ENCODE data around the gene FIGN. TPM values are rescaled to one million over a fixed set of nuclear protein-coding genes. Genes with fewer than 3 reads are reported as not detected.

FIGN gene
- total and polyA plus RNA-seq, 2 experiments from 2014 or later = 1.4 to 4.5 TPM

- H3K36me3 ChIP-seq (replicated peaks; ENCODE audit: insufficient read depth, low read depth) = no peaks in the 10 kb centered on the region
Observed at GRCh38 chr2:163664610-163665009, 71.2 kb downstream of the FIGN start.

DNA sequence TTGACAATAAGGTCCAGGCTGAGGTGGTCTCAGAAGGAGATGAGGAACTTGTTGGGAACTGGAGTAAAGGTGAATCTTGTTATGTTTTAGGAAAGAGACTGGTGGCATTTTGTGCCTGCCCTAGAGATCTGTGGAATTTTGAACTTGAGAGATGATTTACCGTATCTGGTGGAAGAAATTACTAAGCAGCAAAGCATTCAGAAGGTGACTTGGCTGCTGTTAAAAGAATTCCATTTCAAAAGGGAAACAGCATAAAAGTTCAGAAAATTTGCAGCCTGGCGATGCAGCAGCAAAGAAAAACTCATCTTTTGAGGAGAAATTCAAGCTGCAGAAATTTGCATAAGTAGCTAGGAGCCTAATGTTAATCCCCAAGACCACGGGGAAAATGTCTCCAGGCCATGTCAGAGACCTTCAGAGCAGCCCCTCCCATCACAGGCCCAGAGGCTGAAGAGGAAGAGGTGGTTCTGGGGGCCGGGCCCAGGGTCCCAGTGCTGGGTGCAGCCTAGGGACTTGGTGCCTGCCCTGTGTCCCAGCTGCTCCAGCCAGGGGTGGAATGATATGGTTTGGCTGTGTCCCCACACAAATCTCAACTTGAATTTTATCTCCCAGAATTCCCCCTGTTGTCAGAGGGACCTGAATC, 73.5 kb downstream of the FIGN start:
- Histone ChIP-seq H2AFZ (no peak overlapping the region), H3K27me3 (no peaks in the 10 kb centered on the region), H3K9me2 (replicated peaks; ENCODE audit: insufficient read depth) (no peaks in the 10 kb centered on the region), H4K20me1 (ENCODE audit: insufficient read depth, poor library complexity, severe bottlenecking) (no peaks in the 10 kb centered on the region), H3K36me3 (replicated peaks; ENCODE audit: insufficient read depth, low read depth) (no peaks in the 10 kb centered on the region), H3K79me2 (no peaks in the 10 kb centered on the region), H3K4me2 (no peak overlapping the region), H3K9me3 (ENCODE audit: low read depth) (no peaks in the 10 kb centered on the region), H3K4me1 (ENCODE audit: insufficient read depth) (peaks cover under 1% of the 10 kb centered on the region), H3K27ac (no peak overlapping the region), H3K4me3 (no peak overlapping the region)
- WGBS (ENCODE audit: low lambda C conversion rate, missing lambda C conversion rate) = 65% methylated on average over 4 of the region's 4 CpGs
- TF ChIP-seq CTCF (IDR thresholded peaks at IDR 0.05; ENCODE audit: poor library complexity) (no peak), EZH2 (IDR thresholded peaks at IDR 0.05; ENCODE audit: borderline replicate concordance) (no peak), EZH2phosphoT487 (IDR thresholded peaks at IDR 0.05; ENCODE audit: low read depth, severe bottlenecking, unreplicated experiment) (no peak)
- DNase-seq (ENCODE audit: low spot score) = no peak

More at GRCh38 chr2:163664610-163665009, 71.2 kb downstream of the FIGN start:
- Histone ChIP-seq H3K4me1 (ENCODE audit: insufficient read depth) (peaks cover 4% of the 10 kb centered on the region), H3K4me3 (no peak overlapping the region), H3K27ac (no peak overlapping the region), H3K9me3 (ENCODE audit: low read depth) (no peaks in the 10 kb centered on the region), H2AFZ (no peak overlapping the region), H3K27me3 (no peaks in the 10 kb centered on the region), H3K9me2 (replicated peaks; ENCODE audit: insufficient read depth) (no peaks in the 10 kb centered on the region), H3K4me2 (no peak overlapping the region), H4K20me1 (ENCODE audit: insufficient read depth, poor library complexity, severe bottlenecking) (no peaks in the 10 kb centered on the region), H3K79me2 (no peaks in the 10 kb centered on the region)
- TF ChIP-seq CTCF (IDR thresholded peaks at IDR 0.05; ENCODE audit: poor library complexity) (no peak), EZH2 (IDR thresholded peaks at IDR 0.05; ENCODE audit: borderline replicate concordance) (no peak), EZH2phosphoT487 (IDR thresholded peaks at IDR 0.05; ENCODE audit: low read depth, severe bottlenecking, unreplicated experiment) (no peak)
- WGBS (ENCODE audit: low lambda C conversion rate, missing lambda C conversion rate) = 73% methylated on average over 5 of the region's 5 CpGs
- DNase-seq (ENCODE audit: low spot score) = no peak

GRCh38 chr2:163659224-163659623, 76.6 kb downstream of the FIGN start:
- Histone ChIP-seq H3K9me3 (ENCODE audit: low read depth) (no peaks in the 10 kb centered on the region), H2AFZ (no peak overlapping the region), H3K4me1 (ENCODE audit: insufficient read depth) (no peaks in the 10 kb centered on the region), H3K9me2 (replicated peaks; ENCODE audit: insufficient read depth) (no peaks in the 10 kb centered on the region), H3K4me2 (no peak overlapping the region), H3K36me3 (replicated peaks; ENCODE audit: insufficient read depth, low read depth) (no peaks in the 10 kb centered on the region), H4K20me1 (ENCODE audit: insufficient read depth, poor library complexity, severe bottlenecking) (no peaks in the 10 kb centered on the region), H3K27ac (no peak overlapping the region), H3K79me2 (no peaks in the 10 kb centered on the region), H3K27me3 (no peaks in the 10 kb centered on the region), H3K4me3 (no peak overlapping the region)
- TF ChIP-seq EZH2 (IDR thresholded peaks at IDR 0.05; ENCODE audit: borderline replicate concordance) (no peak), CTCF (IDR thresholded peaks at IDR 0.05; ENCODE audit: poor library complexity) (no peak), EZH2phosphoT487 (IDR thresholded peaks at IDR 0.05; ENCODE audit: low read depth, severe bottlenecking, unreplicated experiment) (no peak)
- no peak for DNase-seq (ENCODE audit: low spot score)
- WGBS (ENCODE audit: low lambda C conversion rate, missing lambda C conversion rate) = 95% methylated on average over 2 of the region's 2 CpGs

Data from hepatocyte (in vitro differentiated cells).